ENCODE data around the gene PTPRE.

PTPRE gene

GRCh38 chr10:127913368-127913759, 6.5 kb downstream of the PTPRE start:
- TF ChIP-seq REST (IDR thresholded peaks at IDR 0.05; ENCODE audit: insufficient read depth in 1 of 2, low read depth in 2 of 2, low read length in 2 of 2): no peak
- TF ChIP-seq SIN3A (IDR thresholded peaks at IDR 0.05; ENCODE audit: borderline replicate concordance, insufficient read depth, low read length): no peak

- TF ChIP-seq FOXP2 (optimal IDR thresholded peaks at IDR 0.05; ENCODE audit: borderline replicate concordance, extremely low read depth, extremely low read length, insufficient read depth): no peak
- TF ChIP-seq REST (IDR thresholded peaks at IDR 0.05; ENCODE audit: insufficient read depth in 1 of 2, low read depth in 2 of 2, low read length in 2 of 2): no peak
- TF ChIP-seq TAF1 (IDR thresholded peaks at IDR 0.05; ENCODE audit: borderline replicate concordance, insufficient read depth, low read length): no peak
- no peak for TF ChIP-seq SIN3A (IDR thresholded peaks at IDR 0.05; ENCODE audit: borderline replicate concordance, insufficient read depth, low read length)
- no peak for TF ChIP-seq POLR2AphosphoS5 (IDR thresholded peaks at IDR 0.05; ENCODE audit: low read depth, low read length)
Measured at GRCh38 chr10:127915324-127915723, 8.4 kb downstream of the PTPRE start.

- TF ChIP-seq FOXP2 (optimal IDR thresholded peaks at IDR 0.05; ENCODE audit: borderline replicate concordance, extremely low read depth, extremely low read length, insufficient read depth) (no peak), REST (IDR thresholded peaks at IDR 0.05; ENCODE audit: insufficient read depth in 1 of 2, low read depth in 2 of 2, low read length in 2 of 2) (no peak), TAF1 (IDR thresholded peaks at IDR 0.05; ENCODE audit: borderline replicate concordance, insufficient read depth, low read length) (no peak), POLR2AphosphoS5 (IDR thresholded peaks at IDR 0.05; ENCODE audit: low read depth, low read length) (no peak), SIN3A (IDR thresholded peaks at IDR 0.05; ENCODE audit: borderline replicate concordance, insufficient read depth, low read length) (no peak)
Measured at GRCh38 chr10:127916826-127917225, 9.9 kb downstream of the PTPRE start.

- TF ChIP-seq REST (IDR thresholded peaks at IDR 0.05; ENCODE audit: insufficient read depth in 1 of 2, low read depth in 2 of 2, low read length in 2 of 2) (no peak), POLR2AphosphoS5 (IDR thresholded peaks at IDR 0.05; ENCODE audit: low read depth, low read length) (no peak), FOXP2 (optimal IDR thresholded peaks at IDR 0.05; ENCODE audit: borderline replicate concordance, extremely low read depth, extremely low read length, insufficient read depth) (no peak), SIN3A (IDR thresholded peaks at IDR 0.05; ENCODE audit: borderline replicate concordance, insufficient read depth, low read length) (no peak), TAF1 (IDR thresholded peaks at IDR 0.05; ENCODE audit: borderline replicate concordance, insufficient read depth, low read length) (no peak)
Measured at GRCh38 chr10:127918572-127918971, 11.7 kb downstream of the PTPRE start.

All from PFSK-1 (cell line).